SKM-1 (cell line): ENCODE results near the gene PRKX.
"Not testable (repeated sequence)": the region's sequence is repeated elsewhere in the genome, so short reads cannot be mapped to it uniquely, and the experiment has no call there.

ENCODE experiments used
- DNase-seq: peaks from one replicate; lab custom pipeline; 2025; ENCODE audit not compliant: unreplicated experiment; lab: John Stamatoyannopoulos, UW

The PRKX gene

DNA sequence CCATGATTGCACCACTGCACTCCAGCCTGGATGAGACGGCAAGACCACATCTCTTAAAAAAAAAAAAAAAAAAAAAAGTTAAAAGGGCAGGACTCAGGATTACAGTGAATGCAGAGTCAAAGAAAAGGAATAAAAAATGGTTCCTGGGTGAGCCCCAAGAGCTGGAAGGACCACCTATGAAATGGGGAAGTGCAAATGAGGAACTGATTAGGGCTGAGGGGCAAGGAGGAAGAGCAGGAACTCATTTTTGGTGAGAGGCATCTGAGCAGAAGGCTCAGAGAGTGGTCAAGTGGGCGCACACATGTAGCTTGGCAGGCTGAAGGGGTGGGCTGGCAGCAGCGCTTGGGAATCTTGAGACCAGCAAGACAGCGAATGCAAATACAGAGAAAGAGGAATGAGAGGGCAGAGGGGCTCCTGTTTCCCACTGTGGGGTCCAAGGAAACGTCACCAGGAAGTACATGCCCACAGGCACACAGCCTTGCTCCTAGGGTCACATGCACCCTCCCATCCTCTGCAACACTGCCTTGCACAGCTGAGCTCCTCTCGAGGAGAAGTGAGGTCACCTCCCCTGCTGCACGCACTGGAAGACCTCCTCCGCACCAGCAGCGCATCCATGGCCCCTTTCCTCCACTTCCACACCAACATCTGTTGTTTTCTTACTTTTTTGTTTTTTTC is 49.7 kb downstream of the PRKX start:
- DNase-seq: peak; percentile 41

DNA sequence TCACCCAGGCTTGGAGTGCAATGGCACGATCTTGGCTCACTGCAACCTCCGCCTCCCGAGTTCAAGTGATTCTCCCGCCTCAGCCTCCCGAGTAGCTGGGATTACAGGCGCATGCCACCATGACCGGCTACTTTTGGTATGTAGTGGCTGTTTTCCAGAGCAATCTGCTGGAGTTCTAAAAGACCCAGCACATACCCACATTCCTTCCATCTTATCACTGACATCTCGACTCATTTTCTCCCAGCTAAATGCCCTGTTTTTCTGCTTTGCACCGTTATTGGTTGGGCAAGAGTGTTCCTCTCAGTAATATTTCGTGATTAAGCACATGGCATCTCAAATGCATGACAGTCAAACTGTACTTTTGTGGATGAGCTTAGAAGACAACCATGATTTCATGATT is 53.7 kb downstream of the PRKX start:
- DNase-seq: no peak

DNA sequence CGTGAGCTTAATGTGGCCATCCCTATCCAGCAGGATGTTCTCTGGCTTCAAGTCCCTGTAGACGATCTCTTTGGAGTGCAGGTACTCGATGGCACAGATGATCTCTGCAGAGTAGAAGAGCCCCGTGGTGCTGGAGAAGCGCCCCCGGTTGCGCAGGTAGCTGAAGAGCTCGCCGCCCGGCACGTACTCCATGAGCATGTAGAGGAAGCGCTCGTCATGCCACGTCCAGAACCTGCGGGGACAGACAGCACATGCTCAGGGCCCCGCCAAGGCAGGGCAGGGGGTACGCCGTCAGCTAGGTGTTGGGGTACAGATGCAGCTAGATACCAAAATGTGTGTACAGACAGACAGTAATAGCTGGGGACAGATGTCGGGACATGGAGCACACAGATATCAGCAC is 58.3 kb downstream of the PRKX start:
- DNase-seq: no peak

DNA sequence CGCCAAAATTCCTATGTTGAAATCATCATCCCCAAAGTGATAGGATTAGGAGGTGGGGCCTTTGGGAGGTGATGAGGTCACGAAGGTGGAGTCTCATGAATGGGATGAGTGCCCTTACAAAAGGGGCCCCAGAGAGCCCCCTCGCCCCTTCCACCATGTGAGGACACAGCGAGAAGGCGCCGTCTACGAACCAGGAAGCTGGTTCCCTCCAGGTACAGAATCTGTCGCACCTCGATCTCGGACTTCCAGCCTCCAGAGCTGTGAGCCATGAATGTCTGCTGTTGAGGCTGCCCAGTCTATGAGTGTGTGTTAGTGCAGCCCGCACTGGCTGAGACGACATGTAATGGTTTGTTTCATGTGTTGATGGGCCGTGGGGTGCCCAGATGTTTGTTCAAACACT is 60.3 kb downstream of the PRKX start:
- DNase-seq: no peak

DNA sequence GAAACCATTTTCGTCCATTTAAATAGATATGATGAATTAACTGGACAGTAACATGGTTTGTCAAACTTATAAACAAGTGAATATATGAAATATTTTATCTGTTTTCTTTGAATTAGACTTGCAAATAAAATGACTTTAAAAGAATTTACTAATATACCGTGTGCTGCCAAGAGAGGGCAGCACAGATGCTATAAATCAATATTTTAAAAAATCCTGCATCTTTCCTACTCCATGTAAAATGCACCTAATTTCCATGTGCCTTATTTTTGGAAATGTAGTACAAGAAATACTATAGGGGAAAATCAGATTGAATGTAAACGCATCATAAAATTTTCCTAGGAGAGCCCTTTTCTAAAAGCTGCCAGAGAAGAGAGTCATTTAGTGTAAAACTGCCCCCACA is 62.2 kb downstream of the PRKX start:
- no peak for DNase-seq

DNA sequence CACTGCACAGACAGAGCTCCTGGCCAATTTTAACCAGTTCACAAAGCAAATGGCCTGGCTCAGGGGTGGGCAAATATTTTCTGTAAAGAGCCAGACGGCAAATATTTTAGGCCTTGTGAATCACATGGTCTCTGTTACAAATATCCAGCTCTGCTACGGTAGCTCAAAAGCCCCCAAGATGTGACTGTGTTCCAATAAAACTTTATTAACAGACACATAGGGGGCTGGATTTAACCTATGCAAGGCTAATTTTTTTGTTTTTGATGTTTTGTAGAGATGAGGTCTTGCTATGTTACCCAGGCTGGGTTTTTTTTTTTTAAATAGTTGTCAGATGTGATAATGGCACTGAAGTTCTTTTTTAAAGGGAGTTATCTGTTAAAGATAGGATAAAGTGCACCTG is 65.4 kb downstream of the PRKX start:
- no peak for DNase-seq

DNA sequence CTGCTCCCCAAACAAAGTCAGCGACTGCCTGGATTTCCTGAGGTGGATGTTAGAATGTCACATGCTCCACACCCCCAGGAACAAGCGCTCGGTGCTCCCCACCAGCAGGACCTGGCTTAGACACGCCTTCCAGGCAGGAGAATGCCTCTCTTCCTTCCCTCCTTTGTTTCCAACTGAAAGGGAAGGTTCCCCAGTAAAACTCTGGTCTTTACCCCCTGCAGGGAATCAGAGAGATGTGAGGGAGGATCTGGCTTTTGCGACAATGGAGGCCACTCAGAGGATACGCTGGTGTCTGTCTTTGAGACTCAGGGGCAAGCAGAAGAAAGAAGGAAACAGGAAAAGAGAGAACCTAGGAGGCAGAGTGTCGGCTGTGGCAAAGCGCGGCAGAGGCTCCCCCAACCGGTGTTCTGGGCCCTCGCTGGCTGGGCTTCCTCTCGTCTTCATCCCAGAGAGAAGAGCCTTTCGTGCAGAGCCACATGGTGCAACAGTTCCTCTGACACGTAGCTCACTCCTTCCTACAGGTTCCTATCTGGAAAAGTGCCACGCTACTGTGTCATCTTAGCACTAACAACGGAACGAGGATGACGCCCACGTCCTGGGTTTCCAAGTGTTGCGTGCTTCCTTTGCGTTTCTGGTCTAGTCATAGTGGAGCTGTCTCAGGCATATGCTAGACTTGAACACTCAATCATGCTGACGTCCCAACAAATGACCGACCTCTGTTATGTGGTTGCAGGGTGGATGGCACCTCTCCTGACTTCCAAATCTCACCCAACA is 73.4 kb downstream of the PRKX start:
- DNase-seq: not testable (repeated sequence)

DNA sequence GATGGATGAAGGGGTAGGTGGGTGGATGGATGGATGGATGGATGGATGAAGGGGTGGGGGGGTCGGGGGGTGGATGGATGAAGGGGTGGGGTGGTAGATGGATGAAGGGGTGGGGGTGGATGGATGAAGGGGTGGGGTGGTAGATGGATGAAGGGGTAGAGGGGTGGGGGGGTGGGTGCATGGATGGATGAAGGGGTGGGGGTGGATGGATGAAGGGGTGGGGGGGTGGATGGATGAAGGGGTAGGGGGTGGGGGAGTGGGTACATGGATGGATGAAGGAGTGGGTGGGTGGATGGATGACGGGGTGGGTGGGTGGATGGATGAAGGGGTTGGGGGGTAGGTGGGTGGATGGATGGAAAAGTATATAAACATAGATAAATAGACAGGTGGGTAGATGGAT is 74.2 kb downstream of the PRKX start:
- no peak for DNase-seq

DNA sequence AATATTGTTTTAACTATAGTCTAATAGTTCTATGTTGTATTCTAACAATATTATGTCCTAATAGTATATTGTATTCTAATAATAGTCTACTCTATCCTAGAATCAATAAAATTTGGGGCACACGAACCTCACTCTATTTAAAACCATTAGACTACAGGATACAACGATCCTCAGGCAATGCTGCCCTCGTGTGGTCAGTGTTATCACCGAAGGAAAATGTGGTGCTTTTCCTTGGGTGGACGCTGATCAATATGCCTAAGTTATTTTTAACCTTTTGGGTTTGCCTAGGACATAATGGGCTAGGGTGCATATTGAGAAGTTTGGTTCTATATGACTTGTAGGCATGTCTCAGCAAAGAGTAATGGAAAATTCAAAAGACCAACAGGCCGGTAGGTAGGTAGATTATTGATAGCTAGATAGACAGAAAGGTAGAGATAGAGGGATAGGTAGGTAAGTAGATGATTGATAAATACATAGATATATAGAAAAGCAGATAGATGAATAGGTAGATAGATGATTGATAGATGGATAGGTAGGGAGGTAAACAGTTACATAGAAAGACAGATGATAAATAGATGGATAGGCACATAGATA is 75.1 kb downstream of the PRKX start:
- DNase-seq: no peak

DNA sequence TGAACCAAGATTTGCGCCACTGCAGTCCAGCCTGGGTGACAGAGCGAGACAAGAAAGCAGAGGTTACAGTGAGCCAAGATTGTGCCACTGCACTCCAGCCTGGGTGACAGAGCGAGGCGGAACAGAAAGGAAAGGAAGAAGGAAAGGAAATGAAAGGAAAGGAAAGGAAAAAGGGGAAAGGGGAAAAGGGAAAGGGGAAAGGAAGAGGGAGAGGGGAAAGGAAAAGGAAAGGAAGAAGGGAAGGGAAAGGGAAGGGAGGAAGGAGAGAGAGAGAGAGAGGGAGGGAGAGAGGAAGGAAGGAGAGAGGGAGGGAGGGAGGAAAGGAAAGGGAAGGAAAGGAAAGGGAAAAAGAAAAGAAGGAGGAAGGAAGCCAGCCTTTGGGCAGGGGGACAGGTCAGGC is 76.6 kb downstream of the PRKX start:
- DNase-seq: no peak

DNA sequence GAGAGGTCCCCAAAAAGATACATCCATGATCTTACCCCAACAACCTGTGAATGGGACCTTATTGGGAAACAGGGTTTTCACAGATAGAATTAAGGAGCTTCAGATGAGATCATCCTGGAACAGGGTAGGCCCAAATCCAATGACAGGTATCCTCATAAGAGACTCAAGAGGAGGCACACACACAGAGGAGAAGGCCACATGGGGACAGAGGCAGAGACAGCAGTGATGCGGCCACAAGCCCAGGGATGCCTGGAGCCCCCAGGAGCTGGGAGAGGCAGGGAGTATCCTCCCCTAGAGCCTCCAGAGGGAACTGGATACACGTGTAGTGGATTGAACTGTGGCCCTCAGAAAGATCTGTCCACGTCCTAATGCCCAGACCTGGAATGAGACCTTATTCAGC is 82.3 kb downstream of the PRKX start:
- no peak for DNase-seq

DNA sequence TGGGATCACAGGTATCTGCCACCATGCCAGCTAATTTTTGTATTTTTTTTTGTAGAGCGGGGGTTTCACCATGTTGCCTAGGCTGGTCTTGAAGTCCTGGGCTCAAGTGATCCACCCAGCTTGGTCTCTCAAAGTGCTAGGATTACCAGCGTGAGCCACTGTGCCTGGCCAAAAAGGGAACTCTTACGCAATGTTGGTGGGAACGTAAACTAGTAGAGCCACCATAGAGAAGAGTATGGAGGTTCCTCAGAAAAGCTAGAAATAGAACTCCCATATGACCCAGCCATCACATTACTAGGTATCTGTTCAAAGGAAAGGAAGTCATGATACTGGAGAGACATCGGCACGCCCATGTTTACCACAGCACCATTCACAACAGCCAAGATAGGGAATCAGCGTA is 85.9 kb downstream of the PRKX start:
- DNase-seq: no peak

DNA sequence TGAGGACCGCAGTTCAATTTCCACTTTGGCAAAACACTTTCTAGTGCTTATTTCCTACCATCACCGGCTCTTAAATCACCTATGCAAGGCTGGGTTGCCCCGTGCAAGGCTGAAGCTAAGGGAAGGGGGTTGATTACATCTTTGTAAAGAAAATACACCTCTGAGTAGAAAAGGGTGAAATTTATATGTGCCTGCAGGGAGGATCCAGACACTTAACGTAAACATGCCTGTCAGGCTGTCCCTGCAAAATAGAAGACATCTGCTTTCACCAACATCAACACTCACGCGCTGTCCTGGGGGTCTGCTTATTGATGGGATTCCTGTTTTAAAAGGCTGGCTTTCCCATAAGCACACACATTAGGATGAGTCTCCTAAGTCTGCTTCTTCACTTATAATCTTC is 92.0 kb downstream of the PRKX start:
- DNase-seq: no peak

DNA sequence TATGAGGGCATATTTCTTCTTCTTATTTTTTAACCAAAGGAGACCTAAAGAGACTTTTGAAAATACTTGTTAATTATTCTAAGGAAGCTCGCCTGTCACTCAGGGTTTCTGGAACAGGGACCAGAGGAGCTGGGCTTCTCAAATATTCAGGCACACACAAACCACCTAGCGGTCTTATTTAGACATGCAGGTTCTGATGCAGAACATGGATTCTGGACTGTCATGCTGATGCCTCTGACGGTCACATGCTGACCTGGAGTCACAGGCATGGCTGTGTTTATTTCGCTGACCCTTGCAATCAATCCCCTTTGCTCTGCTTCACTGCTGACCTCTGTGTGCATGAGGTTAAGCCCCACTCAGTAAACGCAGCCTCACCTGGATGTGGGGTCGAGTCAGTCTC is 101.7 kb downstream of the PRKX start:
- DNase-seq: not testable (repeated sequence)

DNA sequence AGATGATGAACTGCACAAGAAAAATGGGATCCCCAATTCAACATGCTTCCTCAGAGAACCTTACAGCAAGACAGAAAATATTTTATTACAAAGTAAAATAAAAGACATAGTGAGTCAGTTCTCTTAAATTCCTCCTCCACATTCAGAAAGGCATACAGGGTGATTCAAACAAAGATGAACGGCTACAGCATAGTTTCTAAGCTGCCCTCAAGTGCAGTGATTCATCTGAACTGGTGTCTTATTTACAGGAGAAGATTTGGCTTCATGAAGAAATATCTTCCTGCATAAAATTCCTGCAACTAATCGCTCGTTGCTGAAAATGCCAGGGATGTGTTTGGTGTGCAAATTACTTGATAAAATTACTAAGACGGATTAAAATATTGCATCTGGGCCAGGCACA is 103.6 kb downstream of the PRKX start:
- DNase-seq: no peak

DNA sequence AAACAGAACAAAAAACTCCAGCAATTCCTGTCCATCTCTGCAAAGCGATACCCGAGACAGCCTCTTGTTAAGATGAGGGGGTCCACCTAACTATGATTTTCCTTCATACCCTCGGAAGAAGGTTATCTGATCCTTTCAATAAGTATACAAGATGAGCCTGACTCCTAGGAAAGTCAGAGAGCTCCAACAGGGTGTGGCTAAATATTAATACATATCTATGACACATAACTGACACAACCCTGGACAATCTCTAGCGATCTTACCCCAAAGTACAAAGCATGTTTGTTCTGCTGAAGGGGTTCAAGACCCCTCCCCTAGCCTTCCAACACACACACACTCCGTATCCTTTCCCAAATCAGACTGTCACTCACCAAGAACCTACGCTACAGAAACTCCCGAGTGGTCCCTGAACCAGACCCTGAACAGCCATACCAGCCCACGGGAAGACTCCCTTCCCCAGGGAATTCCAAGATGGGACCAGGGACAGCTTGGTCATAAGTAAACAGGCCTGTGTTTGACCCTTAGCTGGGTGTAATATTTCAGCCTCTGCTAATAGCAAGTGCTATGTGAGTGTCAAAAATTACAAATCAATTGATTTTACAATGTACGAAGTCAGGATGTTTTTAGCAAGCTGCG is 110.3 kb downstream of the PRKX start:
- DNase-seq: no peak

DNA sequence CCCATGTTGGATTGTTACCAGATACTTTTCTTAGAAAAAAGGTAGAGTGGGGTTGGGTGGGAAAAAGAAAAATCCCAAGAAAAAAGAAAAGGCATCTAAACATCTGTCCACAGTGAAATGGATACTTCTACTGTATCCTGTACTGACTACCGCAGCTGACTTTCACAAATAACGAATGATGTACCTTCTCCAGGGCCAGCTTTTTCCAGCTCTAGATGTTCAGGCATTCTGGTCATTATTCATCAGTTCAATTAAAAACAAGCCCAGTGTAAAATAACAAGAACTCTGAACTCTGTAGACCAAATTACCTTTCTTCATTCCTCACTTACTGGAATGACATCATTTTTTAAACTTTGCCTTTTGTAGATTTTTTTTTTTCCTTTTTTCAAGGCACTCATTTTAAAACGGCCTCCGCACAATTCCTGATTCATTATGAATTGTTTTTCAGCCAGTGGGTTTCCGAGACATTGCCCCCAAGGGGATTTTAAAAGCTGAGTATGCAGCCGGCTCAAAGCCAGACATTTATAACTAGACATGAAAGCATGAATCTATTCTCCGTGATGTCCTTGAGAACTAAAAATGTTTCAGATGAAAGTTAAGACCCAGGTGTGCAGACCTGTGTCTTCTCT is 113.5 kb downstream of the PRKX start:
- no peak for DNase-seq

DNA sequence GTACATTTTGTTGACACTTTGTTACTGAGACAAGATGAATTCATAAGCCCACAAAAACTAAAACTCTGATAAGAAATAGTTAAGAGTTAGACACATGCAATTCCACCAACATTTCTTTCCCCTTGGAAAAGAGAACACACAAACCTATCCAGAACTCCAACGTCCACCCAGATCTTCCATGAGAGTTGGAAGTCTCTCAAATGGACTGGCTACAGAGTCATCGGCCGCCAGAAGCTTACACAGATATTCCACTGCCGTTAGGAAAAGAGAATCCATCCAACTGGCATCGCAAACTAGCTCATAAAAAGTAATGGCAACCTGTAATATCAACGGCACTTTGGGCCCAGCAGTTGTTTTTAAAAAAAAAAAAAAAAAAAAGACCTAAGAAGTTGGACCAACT is 114.7 kb downstream of the PRKX start:
- DNase-seq: no peak

DNA sequence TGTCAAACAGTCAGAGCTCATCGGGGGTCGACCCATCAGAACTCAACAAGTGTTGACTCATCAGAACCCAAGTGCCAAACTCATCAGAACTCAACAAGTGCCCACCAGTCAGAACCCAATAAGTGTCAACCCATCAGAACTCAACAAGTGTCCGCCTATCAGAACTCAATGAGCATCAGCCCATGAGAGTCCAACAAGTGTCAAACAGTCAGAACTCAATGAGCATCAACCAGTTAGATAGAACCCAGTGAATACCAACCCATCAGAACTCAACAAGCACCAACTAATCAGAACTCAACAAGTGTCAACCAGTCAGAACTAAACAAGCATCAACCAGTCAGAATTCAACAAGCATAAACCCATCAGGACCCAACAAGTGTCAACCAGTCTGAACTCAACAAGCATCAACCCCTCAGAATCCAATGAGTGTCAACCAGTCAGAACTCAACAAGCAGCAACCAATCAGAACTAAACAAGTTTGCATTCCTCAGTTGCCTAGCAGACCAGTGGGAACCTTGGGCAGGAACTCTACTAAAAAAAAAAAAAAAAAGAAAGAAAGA is 115.3 kb downstream of the PRKX start:
- DNase-seq: no peak

DNA sequence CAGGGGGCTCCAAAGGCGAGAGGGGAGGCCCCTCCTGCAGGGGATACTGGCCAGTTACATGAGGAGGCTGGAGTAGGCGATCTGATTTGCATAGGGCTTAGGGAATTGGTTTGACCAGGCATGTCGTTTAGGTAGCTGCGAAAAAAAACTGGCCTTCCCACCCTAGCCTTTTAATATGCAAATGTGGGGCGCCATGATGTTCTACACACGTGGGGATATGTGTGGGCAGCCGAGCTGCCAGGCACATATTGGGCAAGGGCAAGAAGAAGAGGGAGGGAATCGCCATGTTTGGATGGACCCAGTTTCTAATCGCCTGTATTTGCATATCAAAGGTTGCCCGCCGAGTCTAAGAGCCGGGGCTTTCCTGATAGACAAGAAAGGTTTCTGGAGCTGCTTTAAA is 121.3 kb downstream of the PRKX start:
- no peak for DNase-seq

DNA sequence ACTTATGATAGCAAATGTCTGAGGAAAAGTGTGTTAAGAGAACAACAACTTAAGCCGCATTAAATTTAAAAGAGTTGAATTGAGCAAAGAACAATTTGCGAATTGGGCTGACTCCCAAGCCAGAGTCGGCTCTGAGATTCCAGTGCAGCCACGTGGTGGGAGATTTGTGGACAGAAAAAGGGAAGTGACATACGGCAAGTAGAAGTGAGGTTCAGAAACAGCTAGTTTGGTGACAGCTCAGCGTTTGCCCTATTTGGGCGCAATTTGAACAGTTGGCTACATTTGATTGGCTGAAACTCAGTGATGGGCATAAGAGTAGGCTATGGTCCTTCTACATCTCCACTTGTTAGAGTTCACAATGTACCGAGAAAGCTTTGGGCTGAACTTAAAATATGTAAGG is 124.0 kb downstream of the PRKX start:
- no peak for DNase-seq
